Upper lobe of right lung (tissue), 1 donor: Measurements from ENCODE around the gene CD9. TPM values are rescaled to one million over a fixed set of nuclear protein-coding genes. Genes with fewer than 3 reads are reported as not detected.
A peak's percentile ranks its signal among the peaks of the same experiment; 100 is the strongest.

Experiments used
- ATAC-seq: fragments of 200-7000 bp; cut with Tn5 transposase; one replicate; pipeline ENCODE4 v1.9.1; 2020; ENCODE audit warnings: mild to moderate bottlenecking, moderate library complexity
- DNase-seq: peaks from one replicate; pipeline ENCODE4 v3.0.0-alpha.2; 2020
- H3K27ac ChIP-seq: fragments of 200-600 bp; one replicate; pipeline ENCODE4 v1.8.0; 2022
- H3K27me3 ChIP-seq: fragments of 200-600 bp; one replicate; pipeline ENCODE4 v1.8.0; 2022; ENCODE audit warnings: mild to moderate bottlenecking
- H3K36me3 ChIP-seq: fragments of 200-600 bp; one replicate; pipeline ENCODE4 v1.8.0; 2022
- H3K4me1 ChIP-seq: fragments of 200-600 bp; one replicate; pipeline ENCODE4 v1.8.0; 2022
- H3K4me3 ChIP-seq: fragments of 200-600 bp; one replicate; pipeline ENCODE4 v1.8.0; 2022; ENCODE audit warnings: mild to moderate bottlenecking
- H3K9me3 ChIP-seq: fragments of 200-600 bp; one replicate; pipeline ENCODE4 v1.8.0; 2022
- intact Hi-C: fragments of 100-400 bp; cut with DNase I; formaldehyde crosslinking; loops from one replicate; pipeline ENCODE4 v1.11.0; 2022
- total RNA-seq: library from RNA; stranded (reverse); fragmentation: NEBNext Ultra II Directional; extraction: Animal tissue kit (Norgen Biotek cat#: 25700); gene quantifications from one replicate; pipeline ENCODE4 v1.2.1, GENCODE V29; 2021
- TF ChIP-seq, protein P1 (sequence below): fragments of 200-600 bp; IDR thresholded peaks from one replicate; pipeline ENCODE4 v1.8.0; 2022; ENCODE audit warnings: antibody characterized with exemption
- donor health status: DM: no; HTN: yes; CAD: no; lungs with severe emphysema.

Gene CD9
- total RNA-seq, 1 donor from 2014 or later, result 445 TPM

DNA sequence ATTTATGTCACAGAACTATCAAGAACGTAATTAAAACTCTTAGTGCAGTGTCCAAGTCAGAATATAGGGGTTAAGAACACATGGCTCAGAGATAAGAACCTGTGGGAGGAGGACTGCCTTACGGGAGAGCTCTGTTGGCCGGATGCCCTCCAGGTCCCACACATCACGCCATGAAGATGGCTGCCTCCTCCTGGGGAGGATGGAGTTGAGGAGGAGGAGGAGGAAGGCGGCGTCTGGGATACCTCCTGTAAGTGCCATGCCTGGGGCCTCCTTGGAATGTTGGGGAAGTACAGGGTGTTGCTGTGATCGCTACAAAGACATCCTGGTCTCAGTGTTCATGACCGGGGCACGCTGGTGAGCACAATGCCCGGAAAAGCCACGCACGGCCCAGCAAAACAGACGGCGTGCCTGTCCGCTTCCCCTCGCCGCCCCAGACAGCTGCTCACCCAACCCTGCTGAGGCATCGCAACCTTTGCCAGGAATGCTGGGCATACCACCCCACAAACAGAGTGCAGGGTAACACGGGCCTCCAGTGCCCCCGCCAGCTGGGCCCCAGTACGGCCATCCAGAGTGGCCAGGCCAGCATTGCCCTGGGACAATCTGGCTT lies 28.7 kb upstream of the CD9 start:
- peak; percentile 68 for DNase-seq
- no peaks in the 10 kb centered on the region for H3K36me3 ChIP-seq
- peaks cover 20% of the 10 kb centered on the region for H3K4me1 ChIP-seq
- ATAC-seq, result peak; percentile 57
- TF ChIP-seq, protein P1, sequence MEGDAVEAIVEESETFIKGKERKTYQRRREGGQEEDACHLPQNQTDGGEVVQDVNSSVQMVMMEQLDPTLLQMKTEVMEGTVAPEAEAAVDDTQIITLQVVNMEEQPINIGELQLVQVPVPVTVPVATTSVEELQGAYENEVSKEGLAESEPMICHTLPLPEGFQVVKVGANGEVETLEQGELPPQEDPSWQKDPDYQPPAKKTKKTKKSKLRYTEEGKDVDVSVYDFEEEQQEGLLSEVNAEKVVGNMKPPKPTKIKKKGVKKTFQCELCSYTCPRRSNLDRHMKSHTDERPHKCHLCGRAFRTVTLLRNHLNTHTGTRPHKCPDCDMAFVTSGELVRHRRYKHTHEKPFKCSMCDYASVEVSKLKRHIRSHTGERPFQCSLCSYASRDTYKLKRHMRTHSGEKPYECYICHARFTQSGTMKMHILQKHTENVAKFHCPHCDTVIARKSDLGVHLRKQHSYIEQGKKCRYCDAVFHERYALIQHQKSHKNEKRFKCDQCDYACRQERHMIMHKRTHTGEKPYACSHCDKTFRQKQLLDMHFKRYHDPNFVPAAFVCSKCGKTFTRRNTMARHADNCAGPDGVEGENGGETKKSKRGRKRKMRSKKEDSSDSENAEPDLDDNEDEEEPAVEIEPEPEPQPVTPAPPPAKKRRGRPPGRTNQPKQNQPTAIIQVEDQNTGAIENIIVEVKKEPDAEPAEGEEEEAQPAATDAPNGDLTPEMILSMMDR, result peak; percentile 28
- H3K4me3 ChIP-seq, result no peak overlapping the region
- intact Hi-C loops, result no loop called here
- no peaks in the 10 kb centered on the region for H3K27me3 ChIP-seq
- H3K9me3 ChIP-seq, result no peaks in the 10 kb centered on the region
- H3K27ac ChIP-seq, result peak overlapping the region; percentile 51

DNA sequence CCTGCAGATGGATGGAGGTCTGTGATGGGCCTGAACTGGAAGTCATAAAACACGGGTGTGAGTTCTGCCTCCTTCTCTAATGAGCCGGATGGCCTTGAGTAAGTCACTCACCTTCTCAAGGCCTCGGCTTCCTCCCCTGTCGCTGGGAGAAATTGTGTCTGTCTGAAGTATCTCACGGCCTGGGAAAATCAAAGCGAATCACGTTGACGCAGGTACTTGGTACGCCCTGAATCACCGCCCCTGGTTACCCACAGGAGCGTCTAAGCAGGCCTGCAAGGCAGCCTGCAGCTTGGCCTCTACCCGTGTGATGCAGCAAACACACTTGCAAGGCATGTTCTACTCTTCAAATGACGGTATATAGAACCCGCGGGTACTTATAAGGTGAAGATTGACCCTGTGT lies 28.1 kb upstream of the CD9 start:
- H3K9me3 ChIP-seq, result no peaks in the 10 kb centered on the region
- no peaks in the 10 kb centered on the region for H3K27me3 ChIP-seq
- DNase-seq, result peak; percentile 40
- no peak overlapping the region for H3K4me3 ChIP-seq
- TF ChIP-seq, protein P1, result no peak
- no peak for ATAC-seq
- H3K27ac ChIP-seq, result peak overlapping the region; percentile 51
- peaks cover 16% of the 10 kb centered on the region for H3K4me1 ChIP-seq
- intact Hi-C loops, result no loop called here
- H3K36me3 ChIP-seq, result no peaks in the 10 kb centered on the region

DNA sequence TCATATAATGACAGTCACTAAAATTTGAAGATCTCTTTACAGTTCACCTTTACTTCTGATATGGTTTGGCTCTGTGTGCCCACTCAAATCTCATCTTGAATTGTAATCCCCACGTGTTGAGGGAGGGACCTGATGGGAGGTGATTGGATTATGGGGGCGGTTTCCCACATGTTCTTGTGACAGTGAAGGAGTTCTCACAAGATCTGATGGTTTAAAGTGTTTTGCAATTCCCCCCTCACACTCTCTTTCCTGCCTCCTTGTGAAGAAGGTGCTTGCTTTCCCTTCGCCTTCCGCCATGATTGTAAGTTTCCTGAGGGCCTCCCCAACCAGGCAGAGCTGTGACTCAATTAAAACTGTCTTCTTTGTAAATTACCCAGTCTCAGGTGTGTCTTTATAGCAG lies 27.3 kb upstream of the CD9 start:
- DNase-seq, result no peak
- ATAC-seq, result no peak
- Histone ChIP-seq H3K27ac (no peak overlapping the region), H3K36me3 (no peaks in the 10 kb centered on the region), H3K4me3 (no peak overlapping the region), H3K9me3 (no peaks in the 10 kb centered on the region), H3K4me1 (peaks cover 8% of the 10 kb centered on the region), H3K27me3 (no peaks in the 10 kb centered on the region)
- intact Hi-C loops, result no loop called here
- TF ChIP-seq, protein P1, result no peak

DNA sequence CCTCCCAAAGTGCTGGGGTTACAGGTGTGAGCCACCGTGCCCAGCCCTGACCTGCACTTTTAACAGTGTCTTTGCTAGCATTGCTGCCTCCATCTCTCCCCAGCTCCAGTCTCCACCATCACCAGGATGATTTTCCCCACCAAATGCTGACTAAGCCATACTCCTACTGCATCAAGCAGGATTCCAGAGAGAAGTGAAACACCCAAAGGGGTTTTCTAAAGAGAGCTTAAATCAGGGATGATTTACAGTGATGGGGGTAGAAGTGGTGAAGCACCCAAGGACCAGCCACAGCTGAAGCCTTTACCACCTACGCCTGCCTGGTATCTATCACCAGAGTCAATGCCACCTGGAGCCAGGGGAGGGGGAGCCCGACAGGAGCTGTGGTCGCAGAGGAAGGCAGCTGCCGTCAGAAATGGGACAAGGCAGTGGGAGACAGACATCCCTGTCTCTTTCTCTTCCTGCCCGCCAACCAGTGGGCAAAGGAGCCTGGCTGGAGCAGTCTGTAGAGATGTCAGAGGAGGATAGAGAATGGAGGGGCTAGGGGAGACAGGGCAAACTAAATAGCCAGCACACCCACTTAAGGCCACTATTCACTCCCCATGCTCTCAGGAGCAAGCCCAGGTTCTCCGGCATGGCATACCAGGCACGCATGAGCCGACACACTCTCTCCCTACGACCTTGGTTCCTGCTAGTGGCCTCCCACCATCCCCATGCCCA lies 22.4 kb upstream of the CD9 start:
- TF ChIP-seq, protein P1, result no peak
- Histone ChIP-seq H3K4me3 (no peak overlapping the region), H3K36me3 (no peaks in the 10 kb centered on the region), H3K4me1 (peaks cover 37% of the 10 kb centered on the region), H3K27me3 (no peaks in the 10 kb centered on the region), H3K9me3 (no peaks in the 10 kb centered on the region), H3K27ac (no peak overlapping the region)
- no peak for ATAC-seq
- intact Hi-C loops, result no loop called here
- DNase-seq, result peak; percentile 52

DNA sequence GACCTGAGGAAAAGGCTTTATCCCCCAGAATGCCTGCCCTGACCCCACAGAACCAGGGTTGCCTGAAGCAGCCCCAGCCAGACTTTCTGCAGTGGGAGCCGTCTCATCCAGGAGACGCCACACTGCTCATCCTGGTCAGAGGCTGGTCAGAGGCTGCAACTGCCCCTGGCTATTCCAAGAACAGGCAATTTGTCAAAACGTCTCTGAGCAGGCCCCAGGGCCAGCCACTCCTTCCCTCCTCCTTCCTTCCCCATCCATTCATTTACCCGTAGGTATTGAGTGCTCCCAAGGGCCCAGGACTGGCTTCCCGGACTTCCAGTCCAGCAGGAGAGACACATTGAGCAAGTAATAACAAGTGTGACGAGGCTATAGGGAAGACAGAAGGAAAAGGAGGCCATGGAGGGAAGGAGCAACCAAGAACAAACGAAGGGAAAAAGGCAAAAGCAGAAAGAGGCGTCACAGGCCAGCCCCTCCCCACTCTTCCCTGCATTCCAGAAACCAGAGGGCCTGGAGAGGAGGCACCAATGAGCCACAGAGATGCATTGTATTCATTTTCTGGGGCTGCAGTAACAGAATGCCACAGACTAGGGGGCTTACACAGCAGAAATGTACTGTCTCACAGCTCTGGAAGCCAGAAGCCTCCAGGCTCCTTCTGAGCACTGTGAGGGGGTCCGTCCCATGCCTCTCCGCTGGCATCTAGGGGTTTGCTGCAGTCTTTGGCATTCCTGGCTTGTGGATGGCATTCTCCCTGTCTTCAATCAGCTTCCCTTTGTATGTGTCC lies 21.0 kb upstream of the CD9 start:
- no peaks in the 10 kb centered on the region for H3K9me3 ChIP-seq
- H3K27ac ChIP-seq, result peak overlapping the region; percentile 80
- H3K4me1 ChIP-seq, result peaks cover 51% of the 10 kb centered on the region
- no peak for DNase-seq
- no peaks in the 10 kb centered on the region for H3K36me3 ChIP-seq
- no peak for ATAC-seq
- intact Hi-C loops, result no loop called here
- no peak overlapping the region for H3K4me3 ChIP-seq
- H3K27me3 ChIP-seq, result no peaks in the 10 kb centered on the region
- TF ChIP-seq, protein P1, result peak; percentile 11
